ENCODE data around the gene CDH26. TPM values are rescaled to one million over a fixed set of nuclear protein-coding genes. Genes with fewer than 3 reads are reported as not detected.
A peak's percentile ranks its signal among the peaks of the same experiment; 100 is the strongest.

CDH26 gene
- total and polyA plus RNA-seq, 2 of the 13 experiments (the other 11 are each of a cell fraction or from before 2014, with no cell fraction given), result 0.40 to 1.1 TPM

DNA sequence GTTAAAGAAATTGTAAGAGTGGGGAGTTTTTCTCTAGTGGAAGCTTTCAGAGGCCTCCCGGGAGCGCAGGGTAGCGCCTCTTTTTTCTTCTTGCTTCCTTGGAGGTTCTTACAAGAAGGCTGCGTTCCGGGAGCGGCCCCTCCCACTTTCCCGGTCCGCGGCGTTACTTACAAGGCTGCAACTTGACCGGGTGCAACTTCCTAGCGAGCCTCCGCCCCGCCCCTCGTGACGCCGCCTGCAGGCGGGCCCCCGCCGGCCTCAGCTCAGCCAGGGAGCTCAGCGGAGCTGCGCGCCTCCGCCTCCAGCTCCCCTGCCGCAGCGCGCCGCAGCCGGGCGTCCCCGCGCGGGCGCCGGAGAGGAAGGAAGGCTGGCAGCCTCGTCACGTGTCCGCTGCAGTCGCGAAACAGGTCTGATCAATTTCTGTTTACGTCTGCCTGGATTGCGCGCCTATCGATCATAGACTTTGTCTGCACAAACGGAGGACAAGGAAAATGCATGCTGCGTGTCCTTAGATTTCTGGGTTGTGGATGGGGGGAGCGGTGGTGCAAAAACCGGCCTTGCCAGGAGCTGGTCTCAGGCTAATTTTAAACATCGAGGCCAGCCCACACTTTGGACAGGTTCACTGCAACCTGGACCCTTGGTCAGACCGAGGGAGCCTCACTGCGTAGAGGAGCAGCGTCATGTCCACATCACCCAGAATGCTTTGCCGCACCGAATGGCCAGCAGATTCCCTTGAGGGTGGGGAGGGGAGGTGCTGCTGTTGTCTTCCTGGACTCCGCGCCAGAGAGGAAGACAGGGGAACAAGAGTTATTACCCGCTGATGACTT is 17.9 kb upstream of the CDH26 start, which contains the start of the genes FAM217B and PPP1R3D (continued):
- peak; percentile 78 for TF ChIP-seq CREM (IDR thresholded peaks at IDR 0.05)
- TF ChIP-seq CREM (CRISPR knock-in tag; IDR thresholded peaks at IDR 0.05), result no peak; the same call in 1 of the 2 replicates
- peak; percentile 93 for TF ChIP-seq ZNF143 (CRISPR knock-in tag; IDR thresholded peaks at IDR 0.05)
- TF ChIP-seq, protein P1, sequence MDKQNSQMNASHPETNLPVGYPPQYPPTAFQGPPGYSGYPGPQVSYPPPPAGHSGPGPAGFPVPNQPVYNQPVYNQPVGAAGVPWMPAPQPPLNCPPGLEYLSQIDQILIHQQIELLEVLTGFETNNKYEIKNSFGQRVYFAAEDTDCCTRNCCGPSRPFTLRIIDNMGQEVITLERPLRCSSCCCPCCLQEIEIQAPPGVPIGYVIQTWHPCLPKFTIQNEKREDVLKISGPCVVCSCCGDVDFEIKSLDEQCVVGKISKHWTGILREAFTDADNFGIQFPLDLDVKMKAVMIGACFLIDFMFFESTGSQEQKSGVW (CRISPR knock-in tag; IDR thresholded peaks at IDR 0.05; ENCODE audit: borderline replicate concordance), result no peak
- TF ChIP-seq, protein P2, sequence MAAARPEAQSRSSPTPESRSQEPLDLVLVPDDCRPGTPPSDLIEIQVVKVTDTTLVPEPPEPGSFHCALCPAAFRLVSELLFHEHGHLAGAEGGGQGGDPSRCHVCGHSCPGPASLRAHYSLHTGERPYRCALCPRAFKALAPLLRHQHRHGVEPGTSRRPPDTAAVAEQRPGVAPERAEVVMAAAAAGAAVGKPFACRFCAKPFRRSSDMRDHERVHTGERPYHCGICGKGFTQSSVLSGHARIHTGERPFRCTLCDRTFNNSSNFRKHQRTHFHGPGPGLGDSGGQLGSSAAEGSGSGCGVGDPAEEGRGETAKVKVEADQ (CRISPR knock-in tag; IDR thresholded peaks at IDR 0.05; ENCODE audit: borderline replicate concordance), result peak; percentile 98
- TF ChIP-seq ZNF263 (CRISPR knock-in tag; IDR thresholded peaks at IDR 0.05), result 0 out of 2 replicates have a peak, but pooled peaks have one; percentile 10
- TF ChIP-seq ZBTB21 (CRISPR knock-in tag; IDR thresholded peaks at IDR 0.05), result peak; percentile 66
- TF ChIP-seq MZF1 (CRISPR knock-in tag; IDR thresholded peaks at IDR 0.05; ENCODE audit: borderline replicate concordance), result peak; percentile 6; the same call in 1 of the 2 replicates
- no peak for TF ChIP-seq TSC22D2 (CRISPR knock-in tag; IDR thresholded peaks at IDR 0.05; ENCODE audit: borderline replicate concordance)
- peak; percentile 56; the same call in 1 of the 2 replicates for TF ChIP-seq NR1H2 (CRISPR knock-in tag; IDR thresholded peaks at IDR 0.05; ENCODE audit: borderline replicate concordance, low read depth)
- TF ChIP-seq ZNF33A (CRISPR knock-in tag; IDR thresholded peaks at IDR 0.05; ENCODE audit: borderline replicate concordance), result peak; percentile 58; the same call in 1 of the 2 replicates
- TF ChIP-seq ZNF883 (CRISPR knock-in tag; IDR thresholded peaks at IDR 0.05; ENCODE audit: not compliant biosample characterization), result peak; percentile 96
- TF ChIP-seq, protein P3, sequence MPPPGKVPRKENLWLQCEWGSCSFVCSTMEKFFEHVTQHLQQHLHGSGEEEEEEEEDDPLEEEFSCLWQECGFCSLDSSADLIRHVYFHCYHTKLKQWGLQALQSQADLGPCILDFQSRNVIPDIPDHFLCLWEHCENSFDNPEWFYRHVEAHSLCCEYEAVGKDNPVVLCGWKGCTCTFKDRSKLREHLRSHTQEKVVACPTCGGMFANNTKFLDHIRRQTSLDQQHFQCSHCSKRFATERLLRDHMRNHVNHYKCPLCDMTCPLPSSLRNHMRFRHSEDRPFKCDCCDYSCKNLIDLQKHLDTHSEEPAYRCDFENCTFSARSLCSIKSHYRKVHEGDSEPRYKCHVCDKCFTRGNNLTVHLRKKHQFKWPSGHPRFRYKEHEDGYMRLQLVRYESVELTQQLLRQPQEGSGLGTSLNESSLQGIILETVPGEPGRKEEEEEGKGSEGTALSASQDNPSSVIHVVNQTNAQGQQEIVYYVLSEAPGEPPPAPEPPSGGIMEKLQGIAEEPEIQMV (CRISPR knock-in tag; IDR thresholded peaks at IDR 0.05; ENCODE audit: low read depth), result peak; percentile 96
- TF ChIP-seq, protein P4, sequence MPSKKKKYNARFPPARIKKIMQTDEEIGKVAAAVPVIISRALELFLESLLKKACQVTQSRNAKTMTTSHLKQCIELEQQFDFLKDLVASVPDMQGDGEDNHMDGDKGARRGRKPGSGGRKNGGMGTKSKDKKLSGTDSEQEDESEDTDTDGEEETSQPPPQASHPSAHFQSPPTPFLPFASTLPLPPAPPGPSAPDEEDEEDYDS (CRISPR knock-in tag; IDR thresholded peaks at IDR 0.05), result peak; percentile 86
- peak; percentile 94 for TF ChIP-seq AGO2 (optimal IDR thresholded peaks at IDR 0.05; ENCODE audit: low read depth, low read length)
- TF ChIP-seq KLF6 (CRISPR knock-in tag; IDR thresholded peaks at IDR 0.05), result peak; percentile 81; the same call in 1 of the 2 replicates
- peak; percentile 100 for TF ChIP-seq ASH2L (IDR thresholded peaks at IDR 0.05; ENCODE audit: insufficient read length, low read depth, low read length)
- TF ChIP-seq, protein P5, sequence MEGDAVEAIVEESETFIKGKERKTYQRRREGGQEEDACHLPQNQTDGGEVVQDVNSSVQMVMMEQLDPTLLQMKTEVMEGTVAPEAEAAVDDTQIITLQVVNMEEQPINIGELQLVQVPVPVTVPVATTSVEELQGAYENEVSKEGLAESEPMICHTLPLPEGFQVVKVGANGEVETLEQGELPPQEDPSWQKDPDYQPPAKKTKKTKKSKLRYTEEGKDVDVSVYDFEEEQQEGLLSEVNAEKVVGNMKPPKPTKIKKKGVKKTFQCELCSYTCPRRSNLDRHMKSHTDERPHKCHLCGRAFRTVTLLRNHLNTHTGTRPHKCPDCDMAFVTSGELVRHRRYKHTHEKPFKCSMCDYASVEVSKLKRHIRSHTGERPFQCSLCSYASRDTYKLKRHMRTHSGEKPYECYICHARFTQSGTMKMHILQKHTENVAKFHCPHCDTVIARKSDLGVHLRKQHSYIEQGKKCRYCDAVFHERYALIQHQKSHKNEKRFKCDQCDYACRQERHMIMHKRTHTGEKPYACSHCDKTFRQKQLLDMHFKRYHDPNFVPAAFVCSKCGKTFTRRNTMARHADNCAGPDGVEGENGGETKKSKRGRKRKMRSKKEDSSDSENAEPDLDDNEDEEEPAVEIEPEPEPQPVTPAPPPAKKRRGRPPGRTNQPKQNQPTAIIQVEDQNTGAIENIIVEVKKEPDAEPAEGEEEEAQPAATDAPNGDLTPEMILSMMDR (CRISPR knock-in tag; IDR thresholded peaks at IDR 0.05), result peak; percentile 57
- TF ChIP-seq, protein P6, sequence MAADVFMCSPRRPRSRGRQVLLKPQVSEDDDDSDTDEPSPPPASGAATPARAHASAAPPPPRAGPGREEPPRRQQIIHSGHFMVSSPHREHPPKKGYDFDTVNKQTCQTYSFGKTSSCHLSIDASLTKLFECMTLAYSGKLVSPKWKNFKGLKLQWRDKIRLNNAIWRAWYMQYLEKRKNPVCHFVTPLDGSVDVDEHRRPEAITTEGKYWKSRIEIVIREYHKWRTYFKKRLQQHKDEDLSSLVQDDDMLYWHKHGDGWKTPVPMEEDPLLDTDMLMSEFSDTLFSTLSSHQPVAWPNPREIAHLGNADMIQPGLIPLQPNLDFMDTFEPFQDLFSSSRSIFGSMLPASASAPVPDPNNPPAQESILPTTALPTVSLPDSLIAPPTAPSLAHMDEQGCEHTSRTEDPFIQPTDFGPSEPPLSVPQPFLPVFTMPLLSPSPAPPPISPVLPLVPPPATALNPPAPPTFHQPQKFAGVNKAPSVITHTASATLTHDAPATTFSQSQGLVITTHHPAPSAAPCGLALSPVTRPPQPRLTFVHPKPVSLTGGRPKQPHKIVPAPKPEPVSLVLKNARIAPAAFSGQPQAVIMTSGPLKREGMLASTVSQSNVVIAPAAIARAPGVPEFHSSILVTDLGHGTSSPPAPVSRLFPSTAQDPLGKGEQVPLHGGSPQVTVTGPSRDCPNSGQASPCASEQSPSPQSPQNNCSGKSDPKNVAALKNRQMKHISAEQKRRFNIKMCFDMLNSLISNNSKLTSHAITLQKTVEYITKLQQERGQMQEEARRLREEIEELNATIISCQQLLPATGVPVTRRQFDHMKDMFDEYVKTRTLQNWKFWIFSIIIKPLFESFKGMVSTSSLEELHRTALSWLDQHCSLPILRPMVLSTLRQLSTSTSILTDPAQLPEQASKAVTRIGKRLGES (CRISPR knock-in tag; IDR thresholded peaks at IDR 0.05; ENCODE audit: borderline replicate concordance), result no peak
- peak; percentile 74 for TF ChIP-seq ZNF225 (CRISPR knock-in tag; IDR thresholded peaks at IDR 0.05)

Data from HepG2 (cell line).